Measurements from ENCODE around the gene SEPTIN12. TPM values are rescaled to one million over a fixed set of nuclear protein-coding genes. Genes with fewer than 3 reads are reported as not detected.

The SEPTIN12 gene
- total RNA-seq, 2 donors from 2014 or later = not detected

DNA sequence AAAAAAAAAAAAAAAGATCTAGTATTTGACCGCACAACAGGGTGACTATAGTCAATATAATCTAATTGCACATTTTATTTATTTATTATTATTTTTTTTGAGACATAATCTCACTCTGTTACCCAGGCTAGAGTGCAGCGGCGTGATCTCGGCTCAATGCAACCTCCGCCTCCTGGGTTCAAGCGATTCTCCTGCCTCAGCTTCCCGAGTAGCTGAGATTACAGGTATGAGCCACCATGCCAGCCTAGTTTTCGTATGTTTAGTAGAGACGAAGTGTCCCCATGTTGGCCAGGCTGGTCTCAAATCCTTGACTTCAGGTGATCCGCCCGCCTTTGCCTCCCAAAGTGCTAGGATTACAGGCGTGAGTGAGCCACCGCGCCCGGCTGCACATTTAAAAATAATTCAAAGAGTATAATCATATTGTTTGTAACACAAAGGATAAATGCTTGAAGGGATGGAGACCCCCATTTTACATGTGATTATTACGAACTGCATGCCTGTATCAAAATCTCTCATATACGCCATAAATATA, 54.9 kb downstream of the SEPTIN12 start:
- DNase-seq (ENCODE audit: low spot score in 2 of 2) = no peak
- Mint-ChIP-seq H3K9me3 (no peaks in the 10 kb centered on the region), H3K27ac (peak overlapping the region; percentile 87 to 96), H3K36me3 (peaks cover 0 to 4% of the 10 kb centered on the region in 2 donors)
- ATAC-seq = no peak

DNA sequence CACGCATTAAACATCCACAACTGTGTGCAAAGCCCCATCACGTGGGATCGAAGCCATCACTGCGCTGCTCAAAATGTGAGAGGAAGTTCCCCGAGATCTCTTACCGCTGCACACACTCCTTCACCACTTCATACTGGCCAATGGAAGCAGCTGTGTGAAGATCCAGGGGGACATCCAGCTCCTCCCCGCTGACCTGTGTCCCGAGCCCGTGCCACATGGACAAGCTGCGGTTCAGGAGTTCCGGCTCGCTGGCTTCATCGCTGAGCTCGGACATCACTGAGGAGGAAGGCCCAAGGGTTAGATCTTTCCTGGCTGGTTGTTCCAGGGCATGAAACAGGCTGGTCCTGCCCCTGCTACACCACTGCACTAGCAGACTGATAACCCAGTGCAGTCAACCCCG, 58.3 kb downstream of the SEPTIN12 start:
- ATAC-seq = no peak
- no peaks in the 10 kb centered on the region for H3K9me3 Mint-ChIP-seq
- peaks cover 0 to 4% of the 10 kb centered on the region in 2 donors for H3K36me3 Mint-ChIP-seq
- no peak overlapping the region for H3K27ac Mint-ChIP-seq
- DNase-seq (ENCODE audit: low spot score in 2 of 2) = no peak

DNA sequence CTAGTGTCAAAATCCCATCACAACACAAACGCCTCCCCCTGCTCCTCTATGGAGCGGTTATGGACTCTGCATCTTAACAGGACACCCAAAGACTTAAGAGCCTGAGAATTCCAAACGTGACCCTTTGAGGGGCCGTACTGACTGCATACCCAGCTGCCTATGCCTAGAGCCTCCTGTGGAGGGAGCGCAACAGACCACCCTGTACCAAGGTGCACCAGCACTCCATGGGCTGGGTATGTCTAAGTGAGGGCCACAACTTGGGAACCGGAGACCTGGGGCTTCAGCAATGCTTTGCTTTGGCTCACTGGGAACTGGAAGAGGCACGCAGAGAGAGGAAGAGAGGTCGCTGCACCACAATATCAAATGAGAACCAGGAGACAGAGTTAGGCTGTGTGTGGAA, 59.5 kb downstream of the SEPTIN12 start:
- ATAC-seq (no peak), DNase-seq (ENCODE audit: low spot score in 2 of 2) (no peak)
- H3K36me3 Mint-ChIP-seq = peaks cover 0 to 4% of the 10 kb centered on the region in 2 donors
- H3K27ac Mint-ChIP-seq = peak overlapping the region; percentile 31 to 77
- no peaks in the 10 kb centered on the region for H3K9me3 Mint-ChIP-seq

Other genes with a start within 250 kb of the SEPTIN12 start
- 10 to 100 TPM; 27.5 to 32.9 TPM for gene CDIP1, start 249.6 kb downstream of the SEPTIN12 start, total RNA-seq
- gene C16orf96, start 232.0 kb downstream of the SEPTIN12 start, total RNA-seq = under 1 TPM; 0.05 to 0.19 TPM
- gene UBALD1, start 173.5 kb downstream of the SEPTIN12 start, total RNA-seq = 10 to 100 TPM; 12.5 to 33.4 TPM
- 10 to 100 TPM; 46.9 to 76.4 TPM for gene MGRN1, start 163.5 kb downstream of the SEPTIN12 start, total RNA-seq
- gene NUDT16L1, start 94.8 kb downstream of the SEPTIN12 start, total RNA-seq = 10 to 100 TPM; 20.7 to 42.8 TPM
- 10 to 100 TPM; 19.4 to 21.5 TPM for gene ANKS3, start 54.1 kb downstream of the SEPTIN12 start, total RNA-seq
- under 1 TPM in 1 of 2 donors, not detected in 1; 0.09 TPM for gene DNAAF8, start 53.8 kb downstream of the SEPTIN12 start, total RNA-seq
- gene ZNF500, start 21.2 kb downstream of the SEPTIN12 start, total RNA-seq = 10 to 100 TPM; 10.2 to 12.2 TPM
- gene SMIM22, start 7.0 kb upstream of the SEPTIN12 start, total RNA-seq = not detected
- gene ROGDI, start 14.3 kb upstream of the SEPTIN12 start, total RNA-seq = 10 to 100 TPM in 1 of 2 donors, 1 to 10 TPM in 1; 4.6 to 18.6 TPM
- 10 to 100 TPM; 70.3 to 80.9 TPM for gene GLYR1, start 58.9 kb upstream of the SEPTIN12 start, total RNA-seq
- gene UBN1, start 59.1 kb upstream of the SEPTIN12 start, total RNA-seq = 10 to 100 TPM; 23.7 to 42.0 TPM
- gene PPL, start 148.8 kb upstream of the SEPTIN12 start, total RNA-seq = not detected
- gene SEC14L5, start 170.0 kb upstream of the SEPTIN12 start, total RNA-seq = 1 to 10 TPM in 1 of 2 donors, not detected in 1; 1.1 TPM
- gene NAGPA, start 245.6 kb upstream of the SEPTIN12 start, total RNA-seq = 10 to 100 TPM in 1 of 2 donors, 1 to 10 TPM in 1; 7.1 to 11.2 TPM

Measured in activated naive CD4-positive, alpha-beta T cell treated with anti-CD3 and anti-CD28 coated beads, Interleukin-2, amount 50 U/mL, for 72 hours (primary cell).